Kidney (tissue), 14 donors: Measurements from ENCODE around the gene ARL4A. TPM values are rescaled to one million over a fixed set of nuclear protein-coding genes. Genes with fewer than 3 reads are reported as not detected.

Experiments
- DNase-seq, 5 donors: peaks; one replicate each; pipeline ENCODE4 v3.0.0-alpha.2; 2013 to 2020
- FAIRE-seq: peaks from 2 replicates; lab custom pipeline; 2012; peaks lifted over from hg19 to GRCh38; lab: Jason Lieb, UNC
- H3K27ac ChIP-seq, 2 donors: one replicate each; pipeline ENCODE4 v1.7.0; 2013; ENCODE audit warnings: low read depth in 2 of 2, low read length in 2 of 2, inconsistent platforms in 1 of 2
- H3K27me3 ChIP-seq: one replicate; pipeline ENCODE4 v1.7.1; 2013; ENCODE audit warnings: low read length, inconsistent platforms; ENCODE audit not compliant: control insufficient read depth, insufficient read depth
- H3K36me3 ChIP-seq, 3 donors: one replicate each; pipeline versions ENCODE4 v1.7.0 to v1.7.1; 2013; ENCODE audit warnings: low read length in 3 of 3, control low read depth in 1 of 3, inconsistent platforms in 1 of 3; ENCODE audit not compliant: insufficient read depth in 3 of 3, control insufficient read depth in 2 of 3
- H3K4me1 ChIP-seq, 3 donors: one replicate each; pipeline versions ENCODE4 v1.7.0 to v1.7.1; 2013; ENCODE audit warnings: low read length in 3 of 3, inconsistent platforms in 1 of 3, low read depth in 1 of 3; ENCODE audit not compliant: control insufficient read depth in 2 of 3, insufficient read depth in 2 of 3
- H3K4me3 ChIP-seq, 3 donors: one replicate each; pipeline versions ENCODE4 v1.7.0 to v1.8.1; 2013; ENCODE audit warnings: low read length in 3 of 3, control low read depth in 1 of 3, inconsistent platforms in 1 of 3
- H3K9ac ChIP-seq, 3 donors: one replicate each; pipeline versions ENCODE4 v1.7.0 to v1.7.1; 2013; ENCODE audit warnings: low read length in 3 of 3, control low read depth in 1 of 3, inconsistent platforms in 1 of 3
- H3K9me3 ChIP-seq, 3 donors: one replicate each; pipeline versions ENCODE4 v1.7.0 to v1.7.1; 2013; ENCODE audit warnings: low read length in 3 of 3, control low read depth in 1 of 3, inconsistent platforms in 1 of 3; ENCODE audit not compliant: control insufficient read depth in 2 of 3, insufficient read depth in 1 of 3
- CTCF ChIP-seq: IDR thresholded peaks from 3 replicates; pipeline ENCODE4 v1.5.1; 2012; ENCODE audit warnings: mild to moderate bottlenecking, moderate library complexity, borderline replicate concordance; ENCODE audit not compliant: insufficient read depth; ENCODE audit errors: extremely low read depth
- intact Hi-C: fragments of 100-400 bp; cut with DNase I; formaldehyde crosslinking; loops from one replicate; pipeline ENCODE4 v1.11.1; 2022
- polyA plus RNA-seq: library from polyadenylated mRNA; stranded (reverse); fragments of 350-450 nt; fragmentation: Illumina TruSeq; extraction: RNeasy Lipid Tissue Mini Kit (QIAGEN cat#74804); gene quantifications from one replicate; pipeline ENCODE4 v1.2.3, GENCODE V29; 2014; ENCODE audit warnings: low read depth, low replicate concordance; ENCODE audit not compliant: insufficient read depth
- total RNA-seq: library from RNA; stranded (reverse); fragmentation: NEBNext Ultra II Directional; extraction: Animal tissue kit (Norgen Biotek cat#: 25700); gene quantifications from one replicate; pipeline ENCODE4 v1.2.1, GENCODE V29; 2021
- donor health status: control.
- donor health status: control.
- donor health status: control.
- donor health status: control.
- donor health status: control.
- donor health status: DM: yes; HTN: yes; CAD: no.
- donor health status: Normal renal cell carcinoma (clear cell type).

The ARL4A gene
- total and polyA plus RNA-seq, 2 donors from 2014 or later: 11.8 to 21.6 TPM

GRCh38 chr7:12646139-12646538, 41.3 kb upstream of the ARL4A start:
- Histone ChIP-seq H3K36me3 (peaks cover 0 to 4% (median under 1%) of the 10 kb centered on the region in 3 donors), H3K9me3 (no peaks in the 10 kb centered on the region), H3K27me3 (no peaks in the 10 kb centered on the region), H3K4me1 (peaks cover 0 to 2% (median 0%) of the 10 kb centered on the region in 3 donors), H3K4me3 (no peak overlapping the region), H3K27ac (no peak overlapping the region), H3K9ac (no peak overlapping the region)
- DNase-seq (no peak), FAIRE-seq (no peak)
- intact Hi-C loops: loop anchor here (10.0 kb wide), 1 partner anchor 609 kb away; no protein-coding TSS in a partner anchor
- no peak for TF ChIP-seq CTCF

- H3K27me3 ChIP-seq: no peaks in the 10 kb centered on the region
- no peak for DNase-seq
- H3K4me1 ChIP-seq: peaks cover 0 to 2% (median 0%) of the 10 kb centered on the region in 3 donors
- peaks cover 0 to 3% (median 0%) of the 10 kb centered on the region in 3 donors for H3K36me3 ChIP-seq
- H3K4me3 ChIP-seq: no peak overlapping the region
- FAIRE-seq: no peak
- no peak overlapping the region for H3K9ac ChIP-seq
- no peak for TF ChIP-seq CTCF
- intact Hi-C loops: loop anchor here (10.0 kb wide), 1 partner anchor 607 kb away; no protein-coding TSS in a partner anchor
- no peaks in the 10 kb centered on the region for H3K9me3 ChIP-seq
- H3K27ac ChIP-seq: no peak overlapping the region
Measured at GRCh38 chr7:12647364-12648219, 39.8 kb upstream of the ARL4A start.

- no peak for FAIRE-seq
- intact Hi-C loops: loop anchor here (10.0 kb wide), 1 partner anchor 606 kb away; no protein-coding TSS in a partner anchor
- no peak overlapping the region for H3K27ac ChIP-seq
Measured at GRCh38 chr7:12648704-12649261, 38.6 kb upstream of the ARL4A start.

More at GRCh38 chr7:12648704-12649261, 38.6 kb upstream of the ARL4A start:
- Histone ChIP-seq H3K36me3 (no peaks in the 10 kb centered on the region), H3K4me3 (no peak overlapping the region), H3K9me3 (no peaks in the 10 kb centered on the region), H3K27me3 (no peaks in the 10 kb centered on the region), H3K4me1 (peaks cover 0 to 2% (median 0%) of the 10 kb centered on the region in 3 donors), H3K9ac (no peak overlapping the region)
- TF ChIP-seq CTCF: no peak
- no peak for DNase-seq
